ENCODE results near the gene CD163L1.
"Not testable (repeated sequence)": the region's sequence is repeated elsewhere in the genome, so short reads cannot be mapped to it uniquely, and the experiment has no call there.

Gene CD163L1

DNA sequence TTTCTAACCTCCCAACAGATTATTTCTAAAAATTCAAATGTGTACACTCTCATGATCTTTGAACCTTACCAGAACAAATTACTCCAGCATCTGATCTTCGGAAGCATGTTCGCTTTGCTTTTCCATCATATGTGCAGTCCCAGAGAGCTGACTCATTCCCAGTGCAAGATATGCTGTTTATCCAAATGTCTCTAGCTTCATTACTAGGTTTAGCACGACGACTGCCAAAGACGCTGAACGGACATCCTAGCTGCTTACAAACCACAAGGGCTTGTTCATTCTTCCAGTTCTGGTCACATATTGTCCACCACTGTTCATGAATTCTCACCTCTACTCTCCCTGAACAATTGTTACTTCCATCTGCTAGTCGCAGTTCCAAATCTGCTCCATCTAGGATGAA, 40.5 kb downstream of the CD163L1 start:
- DNase-seq, result no peak

DNA sequence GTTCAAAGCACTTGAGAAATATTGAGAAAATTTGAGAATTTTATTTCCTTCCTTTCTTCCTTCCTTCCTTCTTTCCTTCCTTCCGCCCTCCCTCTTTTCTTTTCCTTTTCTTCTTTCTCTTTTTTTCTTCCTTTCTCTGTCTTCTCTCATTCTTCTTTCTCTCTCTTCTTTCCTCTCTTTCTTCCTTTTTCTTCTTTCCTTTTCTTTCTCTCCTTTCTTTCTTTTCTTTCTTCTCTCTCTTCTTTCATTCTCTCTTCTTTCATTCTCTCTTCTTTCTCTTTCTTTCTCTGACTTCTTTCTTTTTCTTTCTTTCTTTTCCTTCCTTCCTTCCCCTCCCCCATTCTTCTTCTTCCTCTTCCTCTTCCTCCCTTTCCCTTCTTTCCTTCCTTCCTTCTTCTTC, 44.9 kb downstream of the CD163L1 start:
- no peak for DNase-seq

DNA sequence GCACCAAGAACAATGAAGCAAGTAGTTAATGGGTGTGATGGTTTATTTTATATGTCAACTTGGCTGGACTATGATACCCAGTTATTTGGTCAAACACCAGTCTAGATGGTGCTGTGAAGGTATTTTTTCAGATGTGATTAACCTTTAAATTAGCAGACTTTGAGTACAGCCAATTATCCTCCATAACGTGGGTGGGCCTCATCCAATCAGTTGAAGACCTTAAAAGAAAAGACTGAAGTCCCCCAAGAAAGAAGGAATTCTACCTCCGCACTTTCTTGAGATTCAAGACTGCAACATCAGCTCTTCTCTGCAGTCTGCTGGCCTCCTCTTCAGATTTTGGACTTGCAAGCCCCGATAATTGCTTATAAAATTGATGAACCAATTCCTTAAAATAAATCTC, 47.5 kb downstream of the CD163L1 start:
- no peak for DNase-seq

DNA sequence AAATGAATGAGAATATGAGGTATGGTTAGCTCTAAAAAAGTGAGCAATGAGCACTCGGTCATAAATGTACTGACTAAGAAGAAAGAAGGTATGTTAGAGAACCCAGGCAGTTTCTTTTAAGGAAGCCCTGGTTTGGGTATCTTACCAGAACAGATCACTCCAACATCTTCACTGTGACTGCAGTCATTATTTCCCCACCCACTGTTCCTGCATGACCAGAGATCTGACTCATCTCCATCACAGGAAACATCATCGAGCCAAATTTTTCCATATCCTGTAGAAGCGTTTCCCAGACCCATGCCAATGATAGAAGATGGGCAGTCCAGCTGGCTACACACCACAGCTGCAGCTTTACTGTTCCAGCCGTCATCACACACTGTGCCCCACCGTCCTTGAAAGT, 48.0 kb downstream of the CD163L1 start:
- no peak for DNase-seq

DNA sequence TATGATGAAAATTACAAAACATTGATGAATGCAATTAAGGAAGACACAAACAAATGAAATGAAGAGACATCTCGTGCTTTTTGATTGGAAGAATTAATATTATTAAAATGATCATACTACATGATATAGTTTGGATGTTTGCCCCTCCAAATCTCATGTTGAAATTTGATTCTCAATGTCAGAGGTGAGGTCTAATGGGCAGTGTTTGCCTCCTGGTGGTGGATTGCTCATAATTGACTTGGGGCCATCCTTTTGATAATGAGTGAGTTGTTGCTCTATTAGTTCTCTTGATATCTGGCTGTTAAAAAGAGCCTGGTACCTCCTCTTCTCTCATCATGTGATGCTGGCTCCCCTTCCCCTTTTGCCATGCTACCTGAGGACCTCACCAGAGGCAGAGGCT, 56.7 kb downstream of the CD163L1 start:
- no peak for DNase-seq

DNA sequence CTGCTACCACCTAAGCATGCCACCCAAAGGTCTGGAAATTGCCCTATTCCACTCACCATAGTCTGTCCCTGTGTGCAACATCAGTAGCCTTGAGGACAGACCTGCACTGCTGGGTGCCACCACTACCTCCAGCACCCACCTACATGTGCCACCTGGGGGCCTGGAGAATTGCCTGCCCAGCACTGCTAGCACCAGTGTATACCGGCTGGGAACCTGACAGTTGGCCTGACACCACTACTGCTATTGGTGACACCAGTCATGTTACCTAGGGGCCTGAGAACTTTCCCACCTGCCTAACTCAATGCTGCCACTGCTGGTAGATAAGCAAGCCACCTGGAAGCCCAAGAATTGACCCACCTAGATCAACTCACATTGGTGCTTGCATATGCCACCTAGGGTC, 60.8 kb downstream of the CD163L1 start:
- no peak for DNase-seq

DNA sequence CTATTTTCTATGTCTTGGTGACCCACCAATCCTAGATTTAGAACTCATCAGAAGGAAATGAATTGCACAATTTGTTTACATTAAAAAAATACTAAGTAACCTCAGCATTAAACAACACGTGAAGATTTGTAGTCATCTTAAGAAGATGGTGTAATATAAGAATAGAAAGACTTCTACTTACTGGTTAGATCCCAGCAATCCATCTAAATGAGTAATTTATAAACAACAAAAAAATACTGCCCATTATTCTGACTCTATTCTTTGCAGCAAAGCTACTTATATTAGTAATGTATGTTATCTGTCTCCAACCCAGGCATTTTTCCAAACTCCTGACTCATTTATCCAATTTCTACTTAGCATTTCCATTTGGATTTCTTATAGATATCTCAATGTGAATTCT, 67.8 kb downstream of the CD163L1 start:
- DNase-seq, result no peak

DNA sequence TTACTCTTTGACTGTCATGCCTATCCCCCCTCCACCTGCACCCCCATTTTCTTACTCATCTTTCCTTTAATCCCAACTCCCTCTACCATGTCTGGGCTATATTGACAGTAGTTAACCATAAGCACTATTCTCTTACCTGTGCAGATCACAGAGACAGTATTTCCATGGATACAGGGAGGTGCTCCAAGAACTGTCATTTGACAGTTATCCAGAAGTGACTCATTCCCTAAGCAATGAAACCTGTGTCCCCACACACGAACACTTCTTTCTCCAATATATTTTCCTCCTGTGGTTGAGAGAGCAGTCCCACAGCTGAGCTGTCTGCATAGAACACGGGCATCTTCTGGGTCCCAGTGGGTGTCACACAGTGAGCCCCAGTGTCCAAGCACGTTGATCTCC, 68.8 kb downstream of the CD163L1 start:
- DNase-seq, result no peak

DNA sequence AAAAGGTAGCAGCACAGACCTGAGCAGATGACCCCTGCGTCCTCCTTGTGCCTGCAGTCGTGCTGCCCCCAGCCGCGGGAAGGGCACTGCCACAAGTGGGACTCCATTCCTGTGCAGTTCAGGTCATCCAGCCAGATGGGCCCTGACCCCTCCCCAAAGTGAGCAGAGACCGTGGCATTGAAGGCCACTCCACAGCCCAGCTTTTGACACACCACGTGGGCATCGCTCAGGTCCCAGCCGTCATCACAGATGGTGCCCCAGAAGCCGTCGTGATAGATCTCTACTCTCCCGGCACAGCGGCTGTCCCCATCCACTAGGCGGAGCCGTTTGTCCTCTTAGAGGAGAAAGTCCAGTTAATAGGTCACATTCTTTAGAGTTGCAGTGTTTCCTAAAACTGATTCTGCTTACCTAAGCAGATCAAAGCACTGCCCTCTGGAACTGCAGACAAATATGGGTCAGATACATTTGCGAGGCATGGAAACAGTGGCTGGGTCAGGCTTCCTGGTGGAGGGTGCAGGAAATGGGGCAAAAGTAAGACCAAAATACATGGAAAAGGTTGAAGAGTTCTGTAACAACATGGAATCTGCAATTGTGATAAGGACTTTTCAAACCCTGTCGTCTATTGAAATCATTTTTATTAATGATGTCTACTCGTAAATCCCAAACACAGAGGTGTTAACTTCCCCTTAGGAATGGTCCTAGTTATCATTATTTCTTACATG, 69.4 kb downstream of the CD163L1 start:
- peak; percentile 23 for DNase-seq

DNA sequence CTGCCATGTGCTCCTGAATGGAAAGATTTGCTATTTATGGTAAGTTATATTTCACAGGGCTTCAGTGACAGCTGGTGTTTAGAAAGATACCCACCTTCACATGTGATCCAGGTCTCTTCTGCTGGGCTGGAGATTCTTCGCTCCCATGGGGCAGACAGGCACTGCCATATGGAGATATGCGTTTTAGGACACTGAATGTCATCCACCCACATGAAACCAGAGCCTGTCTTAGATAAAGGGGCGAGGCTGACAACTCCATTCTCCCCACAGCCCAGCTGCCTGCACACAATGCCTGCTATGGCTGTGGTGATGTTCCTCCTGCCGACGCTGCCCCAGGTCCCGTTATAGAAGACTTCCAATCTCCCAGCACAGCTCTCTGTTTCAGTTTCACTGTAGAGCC, 70.7 kb downstream of the CD163L1 start:
- peak; percentile 83 for DNase-seq

DNA sequence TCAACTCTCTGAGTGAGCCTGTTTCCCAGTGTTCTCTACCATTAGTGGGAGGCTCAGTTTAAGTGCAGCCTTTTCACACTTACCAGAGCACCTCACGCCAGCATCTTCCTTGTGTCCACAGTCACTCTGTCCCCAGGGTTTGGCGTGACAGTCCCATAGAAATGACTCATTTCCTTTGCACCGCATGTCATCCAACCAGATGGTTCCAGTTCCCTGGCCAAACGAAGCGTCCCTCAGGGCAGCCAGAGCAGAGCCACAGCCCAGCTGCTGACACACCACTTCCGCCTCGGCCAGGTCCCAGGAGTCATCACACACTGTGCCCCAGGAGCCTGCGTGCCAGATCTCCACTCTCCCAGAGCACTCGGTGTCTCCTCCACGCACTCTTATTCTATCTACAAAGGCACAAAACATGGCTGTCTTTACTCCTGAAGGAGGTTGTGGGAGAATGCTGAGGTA, 74.7 kb downstream of the CD163L1 start:
- no peak for DNase-seq

DNA sequence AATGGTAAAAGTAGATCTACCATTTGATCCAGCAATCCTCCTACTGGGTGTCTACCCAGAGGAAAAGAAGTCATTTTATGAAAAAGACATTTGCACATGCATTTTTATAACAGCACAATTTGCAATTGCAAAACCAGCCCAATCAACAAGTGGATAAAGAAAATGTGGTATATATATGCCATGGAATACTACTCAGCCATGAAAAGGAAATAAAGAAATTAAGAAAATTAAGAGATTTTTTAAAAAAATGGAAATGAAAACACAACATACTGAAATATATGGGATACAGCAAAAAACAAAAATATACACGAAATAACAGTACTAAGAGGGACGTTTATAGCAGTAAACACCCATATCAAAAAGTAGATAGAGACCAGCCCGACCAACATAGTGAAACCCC, 81.2 kb downstream of the CD163L1 start:
- DNase-seq, result no peak

DNA sequence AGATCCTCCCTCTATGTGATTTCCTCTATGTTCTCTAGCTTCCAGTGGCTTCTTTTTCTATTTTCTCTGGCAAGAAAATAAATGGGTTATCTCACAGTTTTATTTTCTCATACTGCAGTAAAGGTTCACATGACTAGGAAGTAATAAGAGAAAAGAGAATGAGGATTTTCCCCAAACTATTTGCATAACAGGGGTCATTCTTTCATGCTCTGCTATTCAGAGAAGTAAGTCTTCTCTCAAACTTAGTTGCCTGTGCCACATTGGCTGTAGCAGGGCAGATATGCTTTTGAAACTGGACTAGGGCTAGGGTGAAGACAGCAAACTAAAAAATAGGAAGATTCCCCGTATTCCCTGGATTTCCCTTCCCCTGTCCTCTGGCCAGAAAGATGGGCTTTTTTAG, 82.7 kb downstream of the CD163L1 start:
- DNase-seq, result no peak

DNA sequence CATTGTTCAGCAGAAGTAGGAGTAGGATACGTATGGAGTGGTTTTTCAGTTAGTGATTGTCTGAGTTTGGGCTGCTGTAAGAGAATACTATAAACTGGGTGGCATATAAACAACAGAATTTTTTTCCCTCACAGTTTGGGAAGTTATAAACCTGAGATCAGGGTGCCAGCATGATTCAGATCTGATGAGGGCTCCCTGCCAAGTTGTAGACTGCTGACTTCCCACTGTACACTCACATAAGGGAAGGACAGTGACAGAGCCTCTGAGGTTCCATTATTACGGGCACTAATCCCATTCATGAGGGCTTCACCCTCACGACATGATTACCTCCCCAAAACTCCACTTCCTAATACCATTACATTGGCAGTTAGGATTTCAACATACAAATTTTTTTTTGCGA, 89.4 kb downstream of the CD163L1 start:
- DNase-seq, result no peak

DNA sequence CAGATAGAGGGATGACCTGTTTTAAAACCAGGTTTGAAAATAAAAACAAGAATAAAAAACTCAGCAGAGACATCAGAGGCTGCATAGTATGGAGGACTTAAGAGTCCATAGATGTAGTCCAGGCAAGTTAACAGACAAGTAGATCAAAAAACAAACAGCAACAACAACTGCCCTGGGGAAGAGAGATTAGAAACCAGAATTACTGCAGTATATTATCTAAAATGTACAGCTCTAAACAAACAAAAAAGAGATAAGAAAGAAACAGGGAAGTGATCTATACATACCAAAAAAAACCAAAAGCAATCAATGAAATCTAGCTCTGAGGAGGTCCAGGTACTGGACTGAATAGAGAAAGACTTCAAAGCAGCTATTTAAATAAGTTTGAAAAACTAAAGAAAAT, 91.3 kb downstream of the CD163L1 start:
- no peak for DNase-seq

DNA sequence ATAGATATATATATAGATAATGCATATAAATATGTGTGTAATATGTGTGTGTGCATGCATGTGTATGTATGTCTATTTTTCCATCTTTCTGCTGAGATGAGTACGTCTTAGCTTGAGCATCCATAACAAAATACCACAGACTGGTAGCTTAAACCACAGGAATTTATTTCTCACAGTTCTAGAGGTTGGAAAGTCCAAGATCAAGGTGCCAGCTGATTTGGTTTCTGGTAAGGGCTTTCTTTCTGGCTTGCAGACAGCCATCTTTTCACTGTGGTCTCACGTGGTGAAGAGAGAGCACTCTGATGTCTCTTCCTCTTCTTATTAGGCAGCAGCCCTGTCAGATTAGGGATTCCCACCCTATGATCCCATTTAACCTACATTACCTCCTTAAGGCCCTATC, 92.8 kb downstream of the CD163L1 start:
- no peak for DNase-seq

DNA sequence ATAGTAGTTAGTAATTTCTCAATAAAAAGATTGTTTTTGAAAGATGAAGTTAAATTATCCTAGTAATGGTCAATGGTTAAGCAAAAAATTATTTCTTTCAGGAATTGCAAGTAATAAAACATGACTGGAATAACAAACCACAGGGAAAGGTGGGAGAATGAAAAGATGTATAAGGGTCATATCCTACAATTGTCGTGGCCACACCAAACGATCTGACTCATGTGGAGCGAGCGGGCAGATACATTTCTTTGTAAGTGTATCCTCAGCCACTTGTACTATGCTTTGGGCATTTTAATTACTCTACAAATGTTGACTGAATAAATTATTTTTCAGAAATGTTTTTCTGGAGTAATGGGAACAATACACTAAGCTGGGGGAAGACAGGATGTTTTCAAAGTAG, 94.5 kb downstream of the CD163L1 start:
- DNase-seq, result no peak

DNA sequence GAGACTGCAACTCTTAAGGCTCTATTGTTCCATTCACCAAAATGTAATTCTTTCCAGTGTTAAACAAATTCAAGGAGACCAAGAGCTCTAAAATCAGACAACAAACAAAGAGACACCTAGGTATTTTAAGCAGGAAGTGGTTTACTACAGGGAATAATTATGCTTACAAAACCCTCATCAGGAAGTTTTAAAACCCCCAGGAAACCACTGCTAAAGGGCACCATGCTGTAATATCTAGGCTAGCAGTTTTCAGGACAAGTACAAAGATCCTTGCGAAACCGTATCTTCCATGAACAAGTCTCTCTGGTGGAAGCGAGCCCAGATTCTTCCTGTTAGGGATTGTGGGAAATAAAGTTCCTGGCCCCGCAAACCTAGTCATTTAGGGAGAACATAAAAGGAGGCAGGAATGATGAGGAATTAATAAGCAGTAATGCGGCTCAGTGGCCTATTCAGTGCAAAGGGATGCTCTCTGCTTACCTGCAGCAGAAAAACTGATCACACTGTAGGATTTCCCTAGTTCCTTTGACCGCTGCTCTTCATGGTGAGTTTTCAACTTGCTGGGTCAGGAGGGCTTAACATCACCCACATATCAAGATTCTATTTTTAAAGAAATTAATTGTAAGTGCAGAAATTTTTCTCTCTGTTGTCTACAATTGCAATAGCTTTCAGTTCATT, 97.3 kb downstream of the CD163L1 start:
- DNase-seq, result no peak

DNA sequence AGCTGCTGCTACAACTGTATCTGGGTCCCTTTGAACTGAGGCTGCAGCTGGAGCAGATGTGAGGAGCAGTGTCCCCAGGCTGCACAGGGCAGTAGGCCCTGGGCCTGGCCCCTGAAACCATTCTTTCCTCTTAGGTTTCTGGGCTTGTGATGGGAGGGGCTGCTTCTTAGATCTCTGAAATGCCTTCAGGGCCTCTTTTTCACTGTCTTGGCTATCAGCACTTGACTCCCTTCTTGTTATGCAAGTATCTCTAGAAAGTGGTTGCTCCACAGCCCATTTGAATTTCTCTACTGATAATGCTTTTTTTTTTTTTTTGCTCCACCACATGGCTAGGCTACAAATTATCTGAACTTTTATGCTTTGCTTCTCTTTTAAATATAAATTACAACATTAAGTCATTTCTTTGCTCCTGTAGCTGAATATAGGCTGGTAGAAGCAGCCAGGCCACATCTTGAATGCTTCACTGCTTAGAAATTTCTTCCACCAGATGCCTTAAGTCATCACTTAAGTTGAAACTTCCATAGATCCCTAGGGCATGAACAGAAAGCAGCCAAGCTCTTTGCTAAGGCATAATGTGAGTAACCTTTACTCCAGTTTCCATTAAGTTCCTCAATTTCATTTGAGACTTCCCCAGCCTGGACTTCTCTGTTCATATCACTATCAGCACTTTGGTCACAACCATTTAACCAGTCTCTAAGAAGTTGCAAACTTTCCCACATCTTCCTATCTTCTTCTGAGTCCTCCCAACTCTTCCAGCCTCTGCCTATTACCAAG, 98.9 kb downstream of the CD163L1 start:
- DNase-seq, result no peak

DNA sequence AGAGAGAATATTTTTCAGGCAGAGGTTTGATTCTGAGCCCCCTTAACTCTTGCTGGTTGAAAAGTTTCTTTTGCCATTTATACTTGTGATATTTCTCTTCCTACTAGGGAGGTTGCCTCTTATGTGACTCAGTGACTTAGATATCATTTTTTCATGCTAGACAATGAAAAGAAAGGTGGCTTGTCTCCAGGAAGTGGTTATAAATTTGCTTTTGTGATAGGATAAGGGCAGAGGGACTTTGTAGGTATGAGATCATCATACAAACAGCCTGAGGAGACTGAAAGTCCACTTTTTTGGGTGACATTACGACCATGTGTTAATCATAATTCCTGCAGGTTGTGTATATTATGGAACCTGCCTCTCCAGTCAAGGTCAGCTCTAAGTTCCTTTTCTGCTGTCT, 104.3 kb downstream of the CD163L1 start:
- DNase-seq, result no peak

DNA sequence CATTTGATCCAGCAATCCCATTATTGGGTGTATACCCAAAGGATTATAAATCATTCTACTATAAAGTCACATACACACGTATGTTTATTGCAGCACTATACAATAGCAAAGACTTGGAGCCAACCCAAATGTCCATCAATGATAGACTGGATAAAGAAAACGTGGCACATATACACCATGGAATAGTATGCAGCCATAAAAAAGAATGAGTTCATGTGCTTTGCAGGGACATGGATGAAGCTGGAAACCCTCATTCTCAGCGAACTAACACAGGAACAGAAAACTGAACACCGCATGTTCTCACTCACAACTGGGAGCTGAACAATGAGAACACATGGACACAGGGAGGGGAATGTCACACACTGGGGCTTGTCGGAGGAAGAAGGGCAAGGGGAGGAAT, 106.2 kb downstream of the CD163L1 start:
- DNase-seq, result not testable (repeated sequence)

DNA sequence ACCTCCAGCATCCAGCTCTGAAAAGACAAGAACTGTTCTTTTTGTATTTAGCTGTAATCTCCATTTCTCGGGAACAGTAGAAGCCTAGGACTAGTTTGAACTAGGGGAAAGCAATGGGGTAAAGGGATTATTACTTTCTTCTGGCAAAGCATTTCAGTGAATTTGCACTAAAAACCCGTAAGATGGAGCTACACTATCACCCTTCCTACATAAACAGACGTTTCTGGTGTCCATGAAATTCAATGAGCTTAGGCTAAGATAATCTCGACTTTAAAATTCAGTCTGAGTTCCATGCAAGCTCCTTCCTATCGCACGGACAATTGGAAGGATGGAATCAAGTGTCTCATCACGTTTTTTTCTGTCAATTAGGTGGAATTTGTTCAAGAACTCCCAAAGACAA, 116.0 kb downstream of the CD163L1 start:
- DNase-seq, result no peak

DNA sequence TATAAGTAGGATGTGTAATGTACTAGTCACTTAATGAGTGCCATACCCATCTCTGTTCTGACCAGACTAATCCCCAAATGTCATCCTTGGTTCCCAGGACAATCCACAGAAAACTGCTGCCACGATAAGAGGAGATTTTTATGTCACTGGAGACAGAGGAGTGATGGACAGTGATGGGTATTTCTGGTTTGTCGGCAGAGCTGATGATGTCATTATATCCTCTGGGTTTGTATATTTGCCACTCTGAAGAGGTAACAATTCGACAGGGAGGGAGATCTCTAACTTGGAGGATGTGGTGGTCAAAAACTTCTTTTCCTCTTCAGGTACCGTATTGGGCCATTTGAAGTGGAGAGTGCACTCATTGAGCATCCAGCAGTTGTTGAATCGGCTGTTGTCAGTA, 119.8 kb downstream of the CD163L1 start:
- DNase-seq, result no peak

DNA sequence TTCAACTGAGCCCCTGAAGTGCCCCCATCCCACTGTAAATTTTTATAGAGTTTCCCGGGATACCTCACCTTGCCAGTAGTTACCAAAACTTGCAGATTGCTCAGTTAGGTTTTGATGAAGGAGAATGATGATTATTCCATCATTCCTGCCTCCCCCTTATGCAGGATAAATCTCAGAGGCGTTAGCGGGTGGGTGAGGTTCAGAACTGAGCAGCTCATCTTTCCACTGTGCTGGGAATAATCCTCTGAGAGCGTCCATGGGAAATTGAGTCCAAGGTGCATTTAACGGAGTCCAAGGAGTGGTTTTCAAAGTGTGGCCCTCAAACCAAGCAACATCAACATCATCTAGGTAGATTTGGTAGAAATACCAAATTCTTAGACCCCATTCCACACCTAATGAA, 121.4 kb downstream of the CD163L1 start:
- DNase-seq, result no peak

Measured in DMS 273 treated with DMSO at 0.1 percent for 48 hours (cell line).